Measurements from ENCODE around the gene KLF9.

The KLF9 gene

DNA sequence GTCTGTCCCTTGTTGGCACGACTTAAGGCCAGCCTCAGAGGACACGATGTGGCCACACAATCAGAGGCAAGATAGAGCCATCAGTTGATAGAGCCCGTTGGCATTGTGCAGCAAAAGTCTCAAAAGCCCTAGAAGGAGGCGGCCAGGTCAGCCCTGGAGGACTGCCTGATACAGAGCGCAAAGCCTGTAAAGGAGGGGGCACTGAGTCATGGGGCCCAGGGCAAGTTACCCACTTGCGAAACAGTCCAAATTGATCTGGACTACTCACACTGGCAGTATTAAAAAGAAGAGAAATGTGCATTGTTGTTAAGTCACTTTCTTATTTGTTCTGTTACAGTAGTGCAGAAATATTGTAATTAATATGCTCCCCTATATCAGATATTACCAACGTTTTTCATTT lies 51.5 kb downstream of the KLF9 start:
- DNase-seq (ENCODE audit: low read depth) = no peak

DNA sequence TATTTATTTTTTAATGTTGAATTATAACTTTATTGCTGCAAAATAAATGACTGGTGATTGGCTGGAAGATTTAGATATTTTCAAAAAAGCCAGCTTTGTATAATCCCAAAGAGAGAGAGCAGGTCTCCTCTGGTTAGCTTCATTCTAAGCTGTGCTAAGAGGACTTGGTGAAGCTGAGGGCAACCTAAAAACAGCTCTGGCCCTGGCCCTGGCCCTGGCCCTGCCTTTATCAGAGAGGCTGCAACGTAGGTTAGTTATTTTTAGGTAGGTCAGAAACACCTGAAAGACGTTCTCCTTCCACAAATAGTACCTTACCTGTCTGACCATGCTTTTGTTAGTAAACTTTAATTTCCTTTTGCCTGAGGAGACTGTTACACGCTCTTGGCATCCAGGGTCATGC lies 58.7 kb downstream of the KLF9 start:
- no peak for DNase-seq (ENCODE audit: low read depth)

DNA sequence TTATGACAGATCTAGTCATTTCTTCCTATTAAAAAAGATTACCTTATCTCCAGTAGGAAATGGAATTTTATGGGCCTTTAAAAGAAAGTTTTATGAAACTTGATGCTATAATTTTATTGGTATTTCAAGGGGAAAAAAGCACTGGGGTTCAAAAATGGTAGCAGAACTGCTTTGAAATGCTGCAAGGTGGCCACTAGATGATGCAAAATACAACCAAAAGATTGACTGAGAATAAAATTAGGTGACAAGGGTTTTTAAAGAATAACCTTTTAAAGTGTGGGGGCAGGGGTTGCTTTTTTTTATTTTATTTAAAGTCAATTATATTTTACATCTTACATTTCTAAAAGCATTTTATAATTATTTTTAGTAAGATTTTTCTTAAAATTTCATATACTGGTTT lies 61.7 kb downstream of the KLF9 start:
- no peak for DNase-seq (ENCODE audit: low read depth)

DNA sequence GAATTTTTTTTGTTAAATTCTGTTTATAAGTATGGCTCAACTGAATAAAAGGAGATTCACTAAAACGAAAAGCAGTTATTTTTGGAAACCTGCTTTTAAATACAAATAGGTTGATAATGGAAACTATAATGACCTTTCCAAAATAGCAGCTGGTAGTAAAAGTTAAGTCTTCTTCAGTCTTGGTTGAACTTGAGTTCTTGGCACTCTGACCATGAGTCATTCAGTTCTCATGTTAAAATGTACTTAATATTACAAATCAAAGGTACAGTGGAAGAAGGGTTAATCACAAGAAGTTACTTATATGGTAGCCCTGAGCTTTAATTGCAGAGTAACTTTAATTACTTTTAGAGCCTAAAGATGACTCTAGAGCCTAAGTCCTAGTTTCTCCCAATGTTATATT lies 62.1 kb downstream of the KLF9 start:
- DNase-seq (ENCODE audit: low read depth) = no peak

DNA sequence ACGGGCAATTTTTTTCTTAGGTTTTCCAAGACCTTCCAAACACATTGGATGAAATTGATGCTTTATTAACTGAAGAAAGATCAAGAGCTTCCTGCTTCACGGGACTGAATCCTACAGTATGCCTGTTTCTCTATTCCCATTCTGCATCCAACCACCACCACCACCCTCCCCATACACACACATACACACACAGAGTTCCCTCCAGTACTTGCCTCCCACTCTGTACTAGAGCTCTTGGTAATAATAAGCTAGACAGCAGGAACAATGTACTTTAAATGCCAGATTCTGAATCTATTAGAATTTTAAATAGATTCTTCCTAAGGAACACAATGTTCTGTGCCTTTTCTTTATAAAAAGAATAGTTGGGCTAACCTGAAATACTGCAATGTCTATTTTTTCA lies 67.4 kb downstream of the KLF9 start:
- DNase-seq (ENCODE audit: low read depth) = no peak

DNA sequence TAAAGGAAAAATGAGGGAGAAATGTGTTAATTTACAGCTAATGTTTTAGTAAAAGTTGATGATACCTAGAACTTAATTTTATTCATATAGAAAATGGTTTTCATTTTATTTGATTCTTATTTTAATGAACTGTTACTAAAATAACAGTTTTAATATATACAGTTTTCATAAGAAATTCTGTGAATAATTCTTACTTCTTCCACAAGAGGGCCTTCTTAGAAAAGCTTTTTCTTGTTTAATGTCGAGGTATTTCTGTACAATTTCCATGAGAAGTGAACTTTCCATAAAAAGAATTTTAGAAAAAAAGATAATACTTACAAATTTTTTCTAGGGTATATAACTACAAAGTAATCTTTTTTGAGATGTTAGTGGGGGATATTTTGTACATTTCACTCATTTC lies 73.9 kb downstream of the KLF9 start:
- no peak for DNase-seq (ENCODE audit: low read depth)

Data from non-pigmented ciliary epithelial cell (primary cell).